NCI-H1436 treated with DMSO at 0.1 percent for 48 hours (cell line): ENCODE results near the gene GRK6.
"Not testable (repeated sequence)": the region's sequence is repeated elsewhere in the genome, so short reads cannot be mapped to it uniquely, and the experiment has no call there.

Source experiments
- DNase-seq: peaks from one replicate; lab custom pipeline; 2025; lab: John Stamatoyannopoulos, UW

GRK6 gene

GRCh38 chr5:177471610-177472356 is 45.3 kb downstream of the GRK6 start:
- DNase-seq = no peak

GRCh38 chr5:177472460-177473442 is 46.3 kb downstream of the GRK6 start:
- no peak for DNase-seq

GRCh38 chr5:177473443-177474001 is 47.0 kb downstream of the GRK6 start, which contains the start of gene DBN1:
Gene DBN1, minus strand, starts transcription at chr5:177473634. Its CDS starts 113 bp downstream, at chr5:177473521.
- no peak for DNase-seq

- DNase-seq = no peak
These were observed 47.6 kb downstream of the GRK6 start for GRCh38 chr5:177474002-177474476.

- no peak for DNase-seq
These were observed 48.5 kb downstream of the GRK6 start for GRCh38 chr5:177474846-177475562.

- DNase-seq = no peak
These were observed 49.3 kb downstream of the GRK6 start for GRCh38 chr5:177475563-177476427.

GRCh38 chr5:177476531-177477233 is 50.2 kb downstream of the GRK6 start:
- DNase-seq = no peak

- DNase-seq = no peak
These were observed 51.4 kb downstream of the GRK6 start for GRCh38 chr5:177477701-177478477.

- DNase-seq = no peak
These were observed 52.5 kb downstream of the GRK6 start for GRCh38 chr5:177478711-177479646.

GRCh38 chr5:177479774-177480173 is 53.3 kb downstream of the GRK6 start:
- DNase-seq = no peak

GRCh38 chr5:177482359-177482795 is 55.9 kb downstream of the GRK6 start:
- no peak for DNase-seq

- no peak for DNase-seq
These were observed 56.6 kb downstream of the GRK6 start for GRCh38 chr5:177483042-177483441.

GRCh38 chr5:177483994-177484901 is 57.8 kb downstream of the GRK6 start:
- no peak for DNase-seq

GRCh38 chr5:177484902-177485549 is 58.5 kb downstream of the GRK6 start:
- no peak for DNase-seq

GRCh38 chr5:177485753-177486152 is 59.3 kb downstream of the GRK6 start:
- DNase-seq = not testable (repeated sequence)

- DNase-seq = no peak
These were observed 59.8 kb downstream of the GRK6 start for GRCh38 chr5:177486256-177486655.
